Coronary artery (tissue), 2 donors: Measurements from ENCODE around the gene REV3L.
"Not testable (repeated sequence)": the region's sequence is repeated elsewhere in the genome, so short reads cannot be mapped to it uniquely, and the experiment has no call there.

Source experiments
- DNase-seq: peaks from one replicate; pipeline ENCODE4 v3.0.0-alpha.2; 2017; ENCODE audit warnings: low spot score
- H3K27ac ChIP-seq, 2 donors: fragments of 200-600 bp; sonication (generic); one replicate each; pipeline ENCODE4 v1.5.1; 2016 to 2019
- H3K4me3 ChIP-seq: fragments of 200-600 bp; sonication (generic); 2 replicates; pipeline ENCODE4 v1.5.1; 2016; ENCODE audit warnings: mild to moderate bottlenecking, moderate library complexity
- CTCF ChIP-seq: fragments of 200-600 bp; sonication (generic); IDR thresholded peaks from one replicate; pipeline ENCODE4 v1.5.1; 2019; ENCODE audit warnings: antibody characterized with exemption

The REV3L gene

GRCh38 chr6:111338843-111339242 is 144.2 kb downstream of the REV3L start:
- H3K27ac ChIP-seq, result no peak overlapping the region

GRCh38 chr6:111337829-111338236 is 145.2 kb downstream of the REV3L start:
- Histone ChIP-seq H3K27ac (no peak overlapping the region), H3K4me3 (no peak overlapping the region)
- TF ChIP-seq CTCF, result no peak
- no peak for DNase-seq

More at GRCh38 chr6:111338843-111339242, 144.2 kb downstream of the REV3L start:
- TF ChIP-seq CTCF, result no peak
- DNase-seq, result no peak
- H3K4me3 ChIP-seq, result no peak overlapping the region

GRCh38 chr6:111329882-111330633 is 153.0 kb downstream of the REV3L start:
- DNase-seq, result no peak
- Histone ChIP-seq H3K27ac (no peak overlapping the region), H3K4me3 (no peak overlapping the region)
- TF ChIP-seq CTCF, result no peak

- no peak for TF ChIP-seq CTCF
- H3K4me3 ChIP-seq, result no peak overlapping the region
- DNase-seq, result no peak
- no peak overlapping the region for H3K27ac ChIP-seq
Observed at GRCh38 chr6:111326563-111326962, 156.5 kb downstream of the REV3L start.

- TF ChIP-seq CTCF, result no peak
- H3K4me3 ChIP-seq, result no peak overlapping the region
- H3K27ac ChIP-seq, result no peak overlapping the region
- DNase-seq, result no peak
Observed at GRCh38 chr6:111322145-111322544, 160.9 kb downstream of the REV3L start.

- not testable (repeated sequence) for DNase-seq, H3K27ac ChIP-seq, H3K4me3 ChIP-seq
Observed at GRCh38 chr6:111307950-111308349, 175.1 kb downstream of the REV3L start.

GRCh38 chr6:111307275-111307858 is 175.7 kb downstream of the REV3L start:
- no peak overlapping the region for H3K27ac ChIP-seq
- TF ChIP-seq CTCF, result no peak
- no peak for DNase-seq
- no peak overlapping the region for H3K4me3 ChIP-seq
